ENCODE results near the gene GRK6.

Gene GRK6

GRCh38 chr5:177490311-177490991 is 64.0 kb downstream of the GRK6 start:
- no peak for DNase-seq

DNA sequence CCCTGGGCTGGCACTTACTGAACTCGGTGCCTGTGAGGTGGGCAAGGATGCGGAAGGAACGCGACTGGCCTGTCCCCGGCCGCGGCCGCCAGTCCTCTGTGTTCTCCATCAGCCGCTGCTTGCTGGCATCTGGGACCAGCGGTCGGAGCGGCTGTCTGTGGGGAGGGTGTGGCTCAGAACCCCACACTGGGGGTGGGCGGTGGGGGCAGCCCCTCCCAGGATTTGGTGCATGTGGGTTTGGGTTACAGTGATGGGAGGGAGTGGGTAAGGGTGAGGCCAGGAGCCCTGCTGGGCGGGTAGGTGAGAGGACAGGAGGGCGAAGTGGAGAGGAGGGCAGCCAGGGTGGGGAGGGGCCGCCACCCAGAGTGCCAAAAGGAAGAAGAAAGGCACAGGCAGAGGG is 64.5 kb downstream of the GRK6 start:
- no peak for DNase-seq

DNA sequence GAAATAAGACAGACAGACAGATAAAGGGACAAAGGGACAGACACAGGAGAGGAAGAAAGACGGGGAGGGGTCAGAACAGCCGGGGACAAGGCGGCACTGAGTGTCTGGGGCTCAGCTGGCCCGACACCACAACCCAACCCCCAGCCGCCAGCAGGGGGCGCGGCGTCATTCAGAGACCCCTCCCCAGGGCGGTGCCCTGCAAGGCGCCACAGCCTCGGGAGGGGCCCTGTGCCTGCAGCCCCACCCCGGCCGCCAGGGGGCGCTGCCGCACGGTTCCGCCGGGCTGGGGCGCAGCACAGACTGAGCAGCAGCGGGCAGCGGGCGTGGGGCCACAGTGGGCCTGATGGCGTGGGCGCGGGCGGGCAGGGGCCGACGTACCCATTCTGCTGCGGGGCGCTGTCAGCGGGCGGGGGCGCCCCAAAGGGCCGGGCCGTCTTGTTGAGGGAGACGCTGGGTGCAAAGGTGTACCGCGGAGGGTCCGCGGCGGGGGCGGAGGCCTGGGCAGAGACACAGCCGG is 65.0 kb downstream of the GRK6 start:
- DNase-seq: no peak

- no peak for DNase-seq
Observed at GRCh38 chr5:177491983-177492746, 65.7 kb downstream of the GRK6 start.

Data from Kasumi-1 (cell line).